IMR-90 (cell line): ENCODE measurements around the gene OXSR1.

Experiments used
- CEBPB ChIP-seq: IDR thresholded peaks from 2 replicates; pipeline ENCODE4 v1.6.1; 2012; ENCODE audit warnings: low read depth, low read length, improper control_type of control experiment
- FOS ChIP-seq: fragments of 150-350 bp; IDR thresholded peaks from 2 replicates; pipeline ENCODE4 v1.6.1; 2016; ENCODE audit warnings: low read depth, low read length
- MAFK ChIP-seq: IDR thresholded peaks from 2 replicates; pipeline ENCODE4 v1.6.1; 2012; ENCODE audit warnings: low read depth, low read length, improper control_type of control experiment
- POLR2A ChIP-seq: IDR thresholded peaks from 2 replicates; pipeline ENCODE4 v1.6.1; 2012; ENCODE audit warnings: mild to moderate bottlenecking, low read depth, low read length
- TF ChIP-seq, protein P1 (sequence below): conservative IDR thresholded peaks from 2 replicates; pipeline ENCODE4 v1.5.1; 2012; ENCODE audit warnings: mild to moderate bottlenecking, low read depth, low read length, improper control_type of control experiment

- TF ChIP-seq, protein P1, sequence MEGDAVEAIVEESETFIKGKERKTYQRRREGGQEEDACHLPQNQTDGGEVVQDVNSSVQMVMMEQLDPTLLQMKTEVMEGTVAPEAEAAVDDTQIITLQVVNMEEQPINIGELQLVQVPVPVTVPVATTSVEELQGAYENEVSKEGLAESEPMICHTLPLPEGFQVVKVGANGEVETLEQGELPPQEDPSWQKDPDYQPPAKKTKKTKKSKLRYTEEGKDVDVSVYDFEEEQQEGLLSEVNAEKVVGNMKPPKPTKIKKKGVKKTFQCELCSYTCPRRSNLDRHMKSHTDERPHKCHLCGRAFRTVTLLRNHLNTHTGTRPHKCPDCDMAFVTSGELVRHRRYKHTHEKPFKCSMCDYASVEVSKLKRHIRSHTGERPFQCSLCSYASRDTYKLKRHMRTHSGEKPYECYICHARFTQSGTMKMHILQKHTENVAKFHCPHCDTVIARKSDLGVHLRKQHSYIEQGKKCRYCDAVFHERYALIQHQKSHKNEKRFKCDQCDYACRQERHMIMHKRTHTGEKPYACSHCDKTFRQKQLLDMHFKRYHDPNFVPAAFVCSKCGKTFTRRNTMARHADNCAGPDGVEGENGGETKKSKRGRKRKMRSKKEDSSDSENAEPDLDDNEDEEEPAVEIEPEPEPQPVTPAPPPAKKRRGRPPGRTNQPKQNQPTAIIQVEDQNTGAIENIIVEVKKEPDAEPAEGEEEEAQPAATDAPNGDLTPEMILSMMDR: no peak
- TF ChIP-seq CEBPB (no peak), FOS (no peak), POLR2A (no peak), MAFK (no peak)
These were observed 39.5 kb downstream of the OXSR1 start for GRCh38 chr3:38204599-38205471.
